IMR-90 (cell line): ENCODE data around the gene AGAP1.

Experiments used
- BHLHE40 ChIP-seq: fragments of 150-350 bp; IDR thresholded peaks from 2 replicates; pipeline ENCODE4 v1.6.1; 2016; ENCODE audit warnings: mild to moderate bottlenecking, low read depth, low read length
- POLR2A ChIP-seq: IDR thresholded peaks from 2 replicates; pipeline ENCODE4 v1.6.1; 2012; ENCODE audit warnings: mild to moderate bottlenecking, low read depth, low read length
- RAD21 ChIP-seq: IDR thresholded peaks from 2 replicates; pipeline ENCODE4 v1.6.1; 2012; ENCODE audit warnings: low read length, improper control_type of control experiment
- SMC3 ChIP-seq: fragments of 150-350 bp; IDR thresholded peaks from 2 replicates; pipeline ENCODE4 v1.6.1; 2016; ENCODE audit warnings: low read depth, mild to moderate bottlenecking, antibody characterized with exemption, low read length, moderate library complexity
- TF ChIP-seq, protein P1 (sequence below): conservative IDR thresholded peaks from 2 replicates; pipeline ENCODE4 v1.5.1; 2012; ENCODE audit warnings: mild to moderate bottlenecking, low read depth, low read length, improper control_type of control experiment

DNA sequence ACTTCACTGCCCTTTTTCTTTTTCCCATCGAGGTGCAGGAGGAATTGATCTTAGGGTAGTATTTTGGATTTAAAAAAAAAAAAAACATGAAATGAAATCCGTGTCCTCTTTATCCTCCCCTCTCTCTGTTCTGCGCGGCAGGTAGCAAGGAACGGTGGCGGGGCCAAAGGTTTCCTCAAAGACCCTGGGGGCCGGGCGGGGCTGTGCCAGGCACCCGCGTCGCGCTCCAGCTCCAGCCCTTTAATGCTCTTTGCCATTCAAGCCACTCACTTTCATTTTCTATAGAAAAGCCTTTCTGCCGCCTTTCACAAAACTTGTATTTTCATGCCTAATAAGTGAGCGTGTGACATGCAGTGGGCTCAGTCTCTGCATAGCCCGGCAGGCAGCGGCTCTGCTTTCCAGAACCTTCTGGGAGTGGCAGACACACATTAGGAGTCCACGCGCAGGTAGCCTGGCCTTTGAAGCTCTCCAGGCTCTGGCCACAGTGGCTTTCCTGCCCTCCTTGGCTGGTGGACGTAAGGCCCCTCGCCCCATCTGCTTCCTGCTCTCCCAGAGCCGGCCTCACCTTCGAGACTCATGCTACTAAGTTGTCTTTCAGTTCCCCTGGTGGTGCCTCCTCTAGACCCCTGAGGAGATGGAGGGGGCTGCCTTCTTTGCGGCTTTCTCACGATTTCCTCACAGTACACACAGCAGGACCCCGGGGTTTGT lies 41.7 kb downstream of the AGAP1 start:
- TF ChIP-seq POLR2A (no peak), BHLHE40 (no peak), RAD21 (no peak), SMC3 (no peak)
- TF ChIP-seq, protein P1, sequence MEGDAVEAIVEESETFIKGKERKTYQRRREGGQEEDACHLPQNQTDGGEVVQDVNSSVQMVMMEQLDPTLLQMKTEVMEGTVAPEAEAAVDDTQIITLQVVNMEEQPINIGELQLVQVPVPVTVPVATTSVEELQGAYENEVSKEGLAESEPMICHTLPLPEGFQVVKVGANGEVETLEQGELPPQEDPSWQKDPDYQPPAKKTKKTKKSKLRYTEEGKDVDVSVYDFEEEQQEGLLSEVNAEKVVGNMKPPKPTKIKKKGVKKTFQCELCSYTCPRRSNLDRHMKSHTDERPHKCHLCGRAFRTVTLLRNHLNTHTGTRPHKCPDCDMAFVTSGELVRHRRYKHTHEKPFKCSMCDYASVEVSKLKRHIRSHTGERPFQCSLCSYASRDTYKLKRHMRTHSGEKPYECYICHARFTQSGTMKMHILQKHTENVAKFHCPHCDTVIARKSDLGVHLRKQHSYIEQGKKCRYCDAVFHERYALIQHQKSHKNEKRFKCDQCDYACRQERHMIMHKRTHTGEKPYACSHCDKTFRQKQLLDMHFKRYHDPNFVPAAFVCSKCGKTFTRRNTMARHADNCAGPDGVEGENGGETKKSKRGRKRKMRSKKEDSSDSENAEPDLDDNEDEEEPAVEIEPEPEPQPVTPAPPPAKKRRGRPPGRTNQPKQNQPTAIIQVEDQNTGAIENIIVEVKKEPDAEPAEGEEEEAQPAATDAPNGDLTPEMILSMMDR: no peak
